KBM-7 (cell line): Measurements from ENCODE around the gene SH3D19.
"Not testable (repeated sequence)": the region's sequence is repeated elsewhere in the genome, so short reads cannot be mapped to it uniquely, and the experiment has no call there.

ENCODE experiments used
- DNase-seq: peaks from one replicate; pipeline ENCODE4 v3.0.0-alpha.2; 2015
- in situ Hi-C: fragments of 300-500 bp; cut with MboI; formaldehyde crosslinking; loops from 2 replicates; pipeline ENCODE4 v1.14.3; 2020; ENCODE audit warnings: low sequenced_read_pairs, low pct_unique_long_range_greater_than_20kb, mixed read lengths

Gene SH3D19

DNA sequence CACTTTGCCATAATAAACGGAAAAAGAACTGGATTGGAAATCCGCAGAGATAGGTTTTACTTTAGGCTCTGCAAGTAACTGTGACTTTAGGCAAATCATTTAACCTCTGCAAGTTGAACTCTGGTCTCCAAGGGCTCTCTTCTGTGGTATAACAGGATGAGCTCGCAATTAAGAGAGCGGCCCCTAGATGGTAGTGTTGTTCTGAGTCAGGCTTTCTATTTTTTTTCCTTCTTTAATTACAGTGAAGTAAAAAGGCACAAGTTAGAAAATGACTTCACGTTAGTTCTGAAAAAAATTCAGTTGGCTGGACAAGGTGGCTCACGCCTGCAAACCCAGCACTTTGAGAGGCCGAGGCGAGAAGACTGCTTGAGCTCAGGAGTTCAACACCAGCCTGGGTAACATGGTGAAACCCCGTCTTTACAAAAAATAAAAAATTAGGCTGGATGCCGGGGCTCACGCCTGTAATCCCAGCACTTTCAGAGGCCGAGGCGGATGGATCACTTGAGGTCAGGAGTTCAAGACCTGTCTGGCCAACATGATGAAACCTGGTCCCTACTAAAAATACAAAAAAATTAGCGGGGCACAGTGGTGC lies 207.9 kb downstream of the SH3D19 start:
- peak; percentile 85 for DNase-seq
- in situ Hi-C loops, result no loop called here

DNA sequence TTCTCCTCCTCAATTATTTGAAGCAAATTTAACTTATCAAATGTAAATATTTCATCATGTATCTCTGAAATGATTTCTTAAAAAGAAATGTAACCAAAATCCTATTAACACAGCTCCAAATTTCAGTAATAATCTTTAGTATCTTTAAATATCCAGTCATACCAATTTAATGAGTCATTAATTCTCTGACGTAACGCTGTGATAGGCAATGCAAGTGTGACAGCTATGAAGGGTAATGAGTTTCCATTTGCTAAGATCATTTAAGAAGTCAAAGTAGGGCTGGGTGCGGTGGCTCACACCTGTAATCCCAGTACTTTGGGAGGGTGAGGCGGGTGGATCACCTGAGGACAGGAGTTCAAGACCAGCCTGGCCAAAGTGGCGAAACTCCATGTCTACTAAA lies 210.4 kb downstream of the SH3D19 start:
- in situ Hi-C loops, result no loop called here
- DNase-seq, result no peak

DNA sequence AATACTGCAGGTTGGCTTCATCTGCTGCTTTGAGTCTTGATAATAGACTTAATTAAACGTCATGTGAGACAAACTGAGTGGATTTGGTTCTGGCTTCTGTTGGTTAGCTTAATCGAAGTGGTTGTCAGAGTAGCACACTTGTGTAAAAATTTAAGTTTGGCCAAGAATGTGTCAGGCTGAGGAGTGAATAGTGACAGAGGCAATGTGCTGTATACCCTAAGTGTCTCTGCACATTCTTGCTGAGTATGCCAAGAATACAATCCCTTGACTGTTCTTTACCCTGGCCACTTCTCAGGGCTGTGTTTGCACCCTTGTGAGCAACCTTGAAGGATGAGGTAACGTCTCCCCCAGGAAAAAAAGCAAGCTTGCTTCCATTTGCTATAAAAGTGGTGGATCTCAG lies 211.1 kb downstream of the SH3D19 start:
- no peak for DNase-seq
- in situ Hi-C loops, result no loop called here

- DNase-seq, result no peak
- in situ Hi-C loops, result no loop called here
These were observed 215.2 kb downstream of the SH3D19 start for GRCh38 chr4:151110236-151110635.

DNA sequence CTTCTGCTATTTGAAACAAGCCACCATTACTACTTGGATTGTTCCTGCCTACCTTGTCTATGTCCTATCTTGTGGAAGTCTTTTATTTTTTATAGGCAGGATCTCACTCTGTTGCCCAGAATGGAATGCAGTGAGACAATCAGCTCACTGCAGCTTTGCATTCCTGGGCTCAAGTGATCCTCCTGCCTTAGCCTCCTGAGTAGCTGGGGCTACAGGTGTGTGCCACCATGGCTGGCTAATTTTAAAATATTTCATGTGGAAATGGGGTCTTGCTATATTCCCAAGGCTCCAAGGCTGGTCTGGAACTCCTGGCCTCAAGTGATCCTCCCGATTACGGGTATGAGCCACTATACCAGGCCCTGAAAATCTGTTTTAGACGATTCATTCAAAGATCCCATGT lies 218.3 kb downstream of the SH3D19 start:
- in situ Hi-C loops, result no loop called here
- no peak for DNase-seq

DNA sequence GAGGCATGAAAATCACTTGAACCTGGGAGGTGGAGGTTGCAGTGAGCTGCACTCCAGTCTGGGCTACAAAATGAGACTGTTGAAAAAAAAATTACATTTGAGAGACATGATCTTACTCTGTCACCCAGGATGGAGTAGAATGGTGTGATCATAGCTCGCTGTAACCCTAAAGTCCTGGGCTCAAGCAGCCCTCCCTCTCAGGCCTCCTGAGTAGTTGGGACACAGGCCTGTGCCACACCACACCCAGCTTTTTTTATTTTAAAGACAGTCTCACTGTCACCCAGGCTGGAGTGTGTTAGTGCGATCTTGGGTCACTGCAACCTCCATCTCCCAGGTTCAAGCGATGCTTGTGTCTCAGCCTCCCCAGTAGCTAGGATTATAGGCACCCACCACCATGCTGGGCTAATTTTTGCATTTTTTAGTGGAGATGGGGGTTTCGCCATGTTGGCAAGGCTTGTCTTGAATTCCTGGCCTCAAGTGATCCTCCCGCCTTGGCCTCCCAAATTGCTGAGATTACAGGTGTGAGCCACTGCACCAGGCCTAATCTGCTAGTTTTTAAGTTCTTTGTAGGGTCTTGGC lies 219.9 kb downstream of the SH3D19 start:
- no peak for DNase-seq
- in situ Hi-C loops, result no loop called here

- in situ Hi-C loops, result no loop called here
- no peak for DNase-seq
These were observed 220.8 kb downstream of the SH3D19 start for GRCh38 chr4:151104621-151105020.

DNA sequence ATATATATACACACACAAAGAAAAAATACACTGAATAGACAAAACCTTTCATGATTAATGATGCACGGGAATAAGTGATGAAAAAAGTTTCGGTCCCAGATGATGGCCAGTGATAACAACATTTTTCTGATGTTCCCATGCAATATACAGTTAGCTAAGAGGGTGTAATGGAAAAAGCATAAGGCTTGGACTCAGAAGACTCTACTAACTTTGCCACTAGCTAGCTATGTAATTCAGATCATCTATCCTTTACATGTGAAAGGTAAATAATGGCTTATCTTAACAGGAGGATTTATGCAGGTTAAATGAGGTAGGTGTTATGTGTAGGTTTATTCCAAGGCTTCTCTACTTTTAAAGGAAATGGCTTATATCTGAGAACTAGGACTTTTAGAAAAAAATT lies 221.6 kb downstream of the SH3D19 start:
- in situ Hi-C loops, result no loop called here
- no peak for DNase-seq

- in situ Hi-C loops, result no loop called here
- peak; percentile 25 for DNase-seq
These were observed 224.9 kb downstream of the SH3D19 start for GRCh38 chr4:151100531-151100930.

GRCh38 chr4:151099976-151100417 lies 225.4 kb downstream of the SH3D19 start:
- DNase-seq, result no peak
- in situ Hi-C loops, result no loop called here

DNA sequence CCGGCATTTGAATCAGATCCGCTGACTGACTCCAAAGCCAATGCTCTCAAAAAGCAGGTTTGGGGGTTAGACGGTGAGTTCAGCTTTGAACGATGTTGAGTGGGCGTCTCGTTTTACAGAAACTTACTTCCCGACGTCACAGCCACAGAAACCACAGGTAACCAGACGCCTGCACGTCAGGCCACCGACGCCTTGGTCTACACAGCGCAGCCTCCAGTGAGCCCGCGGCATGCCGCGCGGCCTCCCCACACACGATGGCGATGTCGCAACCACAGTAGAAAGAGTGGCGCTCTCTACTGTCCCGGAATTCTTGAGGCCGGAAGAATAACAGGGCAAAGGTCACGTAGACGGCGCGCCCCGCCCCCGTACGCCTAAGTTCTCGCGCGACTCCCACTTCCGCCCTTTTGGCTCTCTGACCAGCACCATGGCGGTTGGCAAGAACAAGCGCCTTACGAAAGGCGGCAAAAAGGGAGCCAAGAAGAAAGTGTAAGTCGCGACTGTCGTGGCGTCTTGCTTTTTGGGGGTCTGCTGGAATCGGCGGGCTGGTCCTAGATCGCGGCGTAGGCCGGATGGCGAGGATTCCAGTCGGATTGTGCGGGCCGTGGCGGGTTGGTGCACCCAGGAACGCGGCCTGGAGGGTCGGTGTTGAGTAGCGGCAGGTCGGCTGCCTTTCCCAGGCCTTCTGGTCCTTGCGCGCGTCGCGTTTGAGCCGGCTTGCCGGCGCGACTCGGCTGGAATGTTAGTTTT lies 226.0 kb downstream of the SH3D19 start, which contains the start of gene RPS3A:
Gene RPS3A (plus strand): TSS at position 400 of the 747 bp plus-strand sequence. CDS start 25 bp downstream, at position 425.
- DNase-seq, result peak; percentile 99
- in situ Hi-C loops, result no loop called here

- DNase-seq, result no peak
- in situ Hi-C loops, result no loop called here
These were observed 226.5 kb downstream of the SH3D19 start for GRCh38 chr4:151098979-151099228.

DNA sequence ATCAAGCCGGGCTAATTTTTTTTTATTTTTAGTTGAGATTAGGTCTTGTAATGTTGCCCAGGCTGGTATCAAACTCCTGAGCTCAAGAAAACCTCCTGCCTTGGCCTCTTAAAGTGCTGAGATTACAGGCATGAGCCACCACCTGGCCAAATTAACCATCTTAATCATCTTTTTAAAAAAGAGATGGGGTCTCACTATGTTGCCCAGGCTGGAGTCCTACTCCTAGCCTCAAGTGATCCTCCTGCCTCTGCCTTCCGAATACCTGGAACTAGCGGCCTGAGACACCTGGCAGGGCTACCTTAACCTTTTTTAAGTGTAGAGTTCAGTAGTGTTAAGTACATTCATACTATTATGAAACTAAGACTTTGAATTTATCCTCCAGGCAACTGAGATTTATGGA lies 227.6 kb downstream of the SH3D19 start:
- DNase-seq, result no peak
- in situ Hi-C loops, result no loop called here

DNA sequence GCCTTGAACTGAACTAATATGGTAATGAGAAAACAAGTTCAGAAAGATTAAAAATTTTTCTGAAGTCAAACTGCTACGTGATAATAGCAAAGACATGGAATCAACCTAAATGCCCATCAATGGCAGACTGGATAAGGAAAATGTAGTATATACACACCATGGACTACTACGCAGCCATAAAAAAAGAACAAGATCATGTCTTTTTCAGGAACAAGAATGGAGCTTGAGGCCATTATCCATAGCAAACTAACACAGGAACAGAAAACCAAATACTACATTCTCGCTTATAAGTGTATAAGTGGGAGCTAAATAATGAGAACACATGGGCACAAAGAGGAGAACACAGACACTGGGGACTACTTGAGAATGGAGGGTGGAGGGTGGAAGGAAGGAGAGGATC lies 230.3 kb downstream of the SH3D19 start:
- in situ Hi-C loops, result no loop called here
- no peak for DNase-seq

- no peak for DNase-seq
- in situ Hi-C loops, result no loop called here
These were observed 231.1 kb downstream of the SH3D19 start for GRCh38 chr4:151094290-151094751.

- in situ Hi-C loops, result no loop called here
- no peak for DNase-seq
These were observed 232.2 kb downstream of the SH3D19 start for GRCh38 chr4:151093203-151093602.

DNA sequence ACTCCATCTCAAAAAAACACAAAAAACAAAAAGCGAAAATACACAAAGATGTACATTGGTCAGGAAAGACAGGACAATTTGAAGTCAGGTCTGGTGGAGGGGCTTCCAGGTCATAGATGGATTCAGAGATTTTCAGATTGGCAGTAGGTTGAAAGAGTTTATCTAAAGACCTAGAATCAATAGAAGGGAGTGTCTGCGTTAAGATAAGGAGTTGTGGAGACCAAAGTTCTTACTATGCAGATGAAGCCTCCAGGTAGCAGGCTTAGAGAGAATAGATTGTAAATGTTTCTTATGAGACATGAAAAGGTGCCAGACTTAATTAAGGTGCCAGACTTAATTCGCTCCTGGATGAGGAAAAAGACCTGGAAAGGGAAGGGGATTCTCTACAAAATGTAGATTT lies 232.9 kb downstream of the SH3D19 start:
- DNase-seq, result no peak
- in situ Hi-C loops, result no loop called here

- no peak for DNase-seq
- in situ Hi-C loops, result no loop called here
These were observed 234.4 kb downstream of the SH3D19 start for GRCh38 chr4:151091047-151091446.

- in situ Hi-C loops, result no loop called here
- DNase-seq, result no peak
These were observed 237.9 kb downstream of the SH3D19 start for GRCh38 chr4:151087467-151087866.

GRCh38 chr4:151077978-151078377 lies 247.4 kb downstream of the SH3D19 start:
- DNase-seq, in situ Hi-C loops: not testable (repeated sequence)
